ENCODE results near the gene MATN1.
A peak's percentile ranks its signal among the peaks of the same experiment; 100 is the strongest.

The MATN1 gene

DNA sequence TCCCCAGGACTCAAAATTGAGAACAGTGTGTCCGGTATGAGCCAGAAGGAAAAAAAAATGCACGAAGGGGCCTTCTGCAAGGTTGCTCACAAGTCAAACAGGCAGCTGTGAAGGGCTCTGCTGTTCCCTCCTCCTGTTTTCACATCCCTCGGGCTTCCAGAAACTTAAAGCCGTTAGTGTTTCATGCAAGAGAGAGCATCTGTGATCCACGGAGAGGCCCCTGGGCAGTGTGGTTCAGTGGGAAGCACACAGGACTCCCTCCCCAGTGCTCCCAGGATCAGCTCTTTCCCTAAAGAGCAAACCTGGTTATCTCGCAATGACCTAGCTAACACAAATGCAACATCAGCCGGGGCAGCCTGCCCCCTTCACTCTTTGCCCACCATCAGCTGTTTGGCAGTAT lies 2.9 kb upstream of the MATN1 start:
- H3K27ac ChIP-seq (ENCODE audit: poor library complexity, severe bottlenecking) = no peak overlapping the region
- DNase-seq (ENCODE audit: low spot score) (no peak), ATAC-seq (ENCODE audit: low read depth) (no peak)
- no peaks in the 10 kb centered on the region for H3K36me3 ChIP-seq (ENCODE audit: low read depth)
- TF ChIP-seq CTCF (IDR thresholded peaks at IDR 0.05; ENCODE audit: poor library complexity, severe bottlenecking) = no peak
- no peaks in the 10 kb centered on the region for H3K4me1 ChIP-seq (ENCODE audit: insufficient read depth, poor library complexity, severe bottlenecking)
- no peak overlapping the region for H3K4me3 ChIP-seq (ENCODE audit: severe bottlenecking)
- H3K27me3 ChIP-seq (ENCODE audit: insufficient read depth, poor library complexity, severe bottlenecking) = no peaks in the 10 kb centered on the region
- no peaks in the 10 kb centered on the region for H3K9me3 ChIP-seq (ENCODE audit: severe bottlenecking)

- Histone ChIP-seq H3K27me3 (ENCODE audit: insufficient read depth, poor library complexity, severe bottlenecking) (no peaks in the 10 kb centered on the region), H3K27ac (ENCODE audit: poor library complexity, severe bottlenecking) (no peak overlapping the region), H3K4me3 (ENCODE audit: severe bottlenecking) (no peak overlapping the region), H3K9me3 (ENCODE audit: severe bottlenecking) (no peaks in the 10 kb centered on the region), H3K36me3 (ENCODE audit: low read depth) (no peaks in the 10 kb centered on the region), H3K4me1 (ENCODE audit: insufficient read depth, poor library complexity, severe bottlenecking) (no peaks in the 10 kb centered on the region)
- no peak for TF ChIP-seq CTCF (IDR thresholded peaks at IDR 0.05; ENCODE audit: poor library complexity, severe bottlenecking)
- ATAC-seq (ENCODE audit: low read depth) (no peak), DNase-seq (ENCODE audit: low spot score) (no peak)
These were observed 2.2 kb upstream of the MATN1 start for GRCh38 chr1:30725450-30726095.

GRCh38 chr1:30724655-30725421 lies 1.5 kb upstream of the MATN1 start:
- ATAC-seq (ENCODE audit: low read depth) = no peak
- no peaks in the 10 kb centered on the region for H3K4me1 ChIP-seq (ENCODE audit: insufficient read depth, poor library complexity, severe bottlenecking)

GRCh38 chr1:30724175-30724574 lies 790 bp upstream of the MATN1 start:
- ATAC-seq (ENCODE audit: low read depth) (no peak), DNase-seq (ENCODE audit: low spot score) (no peak)
- no peaks in the 10 kb centered on the region for H3K27me3 ChIP-seq (ENCODE audit: insufficient read depth, poor library complexity, severe bottlenecking)
- peak; percentile 5 for TF ChIP-seq CTCF (IDR thresholded peaks at IDR 0.05; ENCODE audit: poor library complexity, severe bottlenecking)
- no peaks in the 10 kb centered on the region for H3K4me1 ChIP-seq (ENCODE audit: insufficient read depth, poor library complexity, severe bottlenecking)
- H3K27ac ChIP-seq (ENCODE audit: poor library complexity, severe bottlenecking) = no peak overlapping the region
- no peaks in the 10 kb centered on the region for H3K36me3 ChIP-seq (ENCODE audit: low read depth)
- no peak overlapping the region for H3K4me3 ChIP-seq (ENCODE audit: severe bottlenecking)
- no peaks in the 10 kb centered on the region for H3K9me3 ChIP-seq (ENCODE audit: severe bottlenecking)

More at GRCh38 chr1:30724655-30725421, 1.5 kb upstream of the MATN1 start:
- no peaks in the 10 kb centered on the region for H3K9me3 ChIP-seq (ENCODE audit: severe bottlenecking)
- H3K27ac ChIP-seq (ENCODE audit: poor library complexity, severe bottlenecking) = no peak overlapping the region
- H3K27me3 ChIP-seq (ENCODE audit: insufficient read depth, poor library complexity, severe bottlenecking) = no peaks in the 10 kb centered on the region
- no peak for TF ChIP-seq CTCF (IDR thresholded peaks at IDR 0.05; ENCODE audit: poor library complexity, severe bottlenecking)
- no peak overlapping the region for H3K4me3 ChIP-seq (ENCODE audit: severe bottlenecking)
- no peak for DNase-seq (ENCODE audit: low spot score)
- H3K36me3 ChIP-seq (ENCODE audit: low read depth) = no peaks in the 10 kb centered on the region

Data from RWPE2 (cell line).